Tibial nerve (tissue), 4 donors: ENCODE data around the gene ARID5B. TPM values are rescaled to one million over a fixed set of nuclear protein-coding genes. Genes with fewer than 3 reads are reported as not detected.

Source experiments
- DNase-seq, 2 donors: peaks; one replicate each; pipeline ENCODE4 v3.0.0-alpha.2; 2019; ENCODE audit warnings: low spot score in 2 of 2
- H3K27ac ChIP-seq, 4 donors: fragments of 200-600 bp; sonication (generic) in 3 of 4; one replicate each; pipeline ENCODE4 v1.5.1; 2017 to 2019; ENCODE audit warnings: mild to moderate bottlenecking in 1 of 4
- H3K27me3 ChIP-seq, 2 donors: fragments of 200-600 bp; sonication (generic) in 1 of 2; one replicate each; pipeline versions ENCODE4 v1.5.1 to v1.6.0; 2017 to 2019
- H3K36me3 ChIP-seq, 3 donors: fragments of 200-600 bp; sonication (generic); one replicate each; pipeline ENCODE4 v1.5.1; 2018 to 2019
- H3K4me1 ChIP-seq, 4 donors: fragments of 200-600 bp; sonication (generic) in 3 of 4; one replicate each; pipeline ENCODE4 v1.5.1; 2017 to 2019
- H3K4me3 ChIP-seq, 4 donors: fragments of 200-600 bp; sonication (generic) in 3 of 4; one replicate each; pipeline ENCODE4 v1.5.1; 2017 to 2019; ENCODE audit warnings: mild to moderate bottlenecking in 1 of 4, moderate library complexity in 1 of 4
- H3K9me3 ChIP-seq, 4 donors: fragments of 200-600 bp; sonication (generic) in 3 of 4; one replicate each; pipeline ENCODE4 v1.5.1; 2017 to 2019
- EP300 ChIP-seq, 2 donors: sonication (generic); formaldehyde crosslinking; IDR thresholded peaks; one replicate each; pipeline ENCODE4 v1.6.1; 2017; ENCODE audit warnings: antibody characterized with exemption in 2 of 2, mild to moderate bottlenecking in 1 of 2
- POLR2A ChIP-seq, 2 donors: fragments of 450-650 bp; IDR thresholded peaks; one replicate each; pipeline ENCODE4 v1.6.1; 2017; ENCODE audit warnings: antibody characterized with exemption in 2 of 2, mild to moderate bottlenecking in 2 of 2, moderate library complexity in 2 of 2
- WGBS, 2 donors: methylation state at CpG; one replicate each; pipeline ENCODE4 v1.1.5; 2018; 5-methylcytosine and 5-hydroxymethylcytosine counted together
- total RNA-seq, 4 donors: library from RNA; depleted of rRNA; stranded (reverse); fragments of >200 nt; gene quantifications; one replicate each; pipeline ENCODE4 v1.1.0, GENCODE V29; 2016
- TF ChIP-seq, protein P1 (sequence below), 5 experiments: fragments of 200-600 bp in 3 of 5; fragments of 450-650 bp in 2 of 5; sonication (generic) in 3 of 5; IDR thresholded peaks; one replicate each; pipeline ENCODE4 v1.5.1; 2016 to 2019; ENCODE audit warnings: antibody characterized with exemption in 5 of 5, mild to moderate bottlenecking in 3 of 5, moderate library complexity in 2 of 5

Gene ARID5B
- total RNA-seq, 4 donors from 2014 or later = 47.4 to 82.2 (median 62.6) TPM

DNA sequence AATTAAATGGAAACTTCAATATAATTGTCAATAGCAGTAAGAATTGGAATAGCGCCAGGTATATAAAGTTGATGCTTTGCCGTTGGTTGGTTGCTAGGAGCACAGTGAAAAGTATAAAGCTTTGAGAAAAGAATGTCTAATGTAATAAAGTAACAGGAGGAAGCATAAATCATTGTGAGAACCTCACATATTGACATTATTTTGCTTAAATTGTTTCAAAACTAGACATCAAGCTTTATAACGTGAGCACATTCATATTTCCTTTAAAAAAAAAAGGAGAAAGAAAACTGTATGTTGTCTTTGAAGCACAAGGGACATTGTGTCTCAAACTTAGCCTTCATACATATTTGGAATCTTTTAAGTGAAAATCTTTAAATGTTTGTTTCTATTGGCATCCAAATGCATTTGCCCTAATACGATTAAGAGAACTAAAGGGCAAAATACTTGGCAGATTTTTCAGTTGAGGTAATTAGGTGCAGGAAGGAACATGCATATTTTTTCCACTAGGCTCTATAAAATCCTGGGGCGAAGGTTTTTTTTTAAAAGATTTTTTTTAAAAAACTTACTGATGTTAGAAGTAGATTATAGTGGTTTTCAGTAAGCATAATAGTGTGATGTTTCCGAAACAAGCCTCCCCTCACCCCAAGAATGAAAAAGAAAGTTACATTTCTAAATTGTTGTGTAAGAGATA is 92.4 kb downstream of the ARID5B start:
- Histone ChIP-seq H3K9me3 (no peaks in the 10 kb centered on the region), H3K36me3 (no peaks in the 10 kb centered on the region), H3K27ac (peak overlapping the region; percentile 61 to 90 (median 79)), H3K4me3 (peak overlapping the region in 1 of 4 donors; percentile 18), H3K4me1 (peaks cover 0 to 46% (median 27%) of the 10 kb centered on the region in 4 donors), H3K27me3 (no peaks in the 10 kb centered on the region)
- DNase-seq = no peak
- TF ChIP-seq EP300 (IDR thresholded peaks at IDR 0.05) (peak in 1 of 2 donors; percentile 25), POLR2A (IDR thresholded peaks at IDR 0.05) (no peak)
- TF ChIP-seq, protein P1, sequence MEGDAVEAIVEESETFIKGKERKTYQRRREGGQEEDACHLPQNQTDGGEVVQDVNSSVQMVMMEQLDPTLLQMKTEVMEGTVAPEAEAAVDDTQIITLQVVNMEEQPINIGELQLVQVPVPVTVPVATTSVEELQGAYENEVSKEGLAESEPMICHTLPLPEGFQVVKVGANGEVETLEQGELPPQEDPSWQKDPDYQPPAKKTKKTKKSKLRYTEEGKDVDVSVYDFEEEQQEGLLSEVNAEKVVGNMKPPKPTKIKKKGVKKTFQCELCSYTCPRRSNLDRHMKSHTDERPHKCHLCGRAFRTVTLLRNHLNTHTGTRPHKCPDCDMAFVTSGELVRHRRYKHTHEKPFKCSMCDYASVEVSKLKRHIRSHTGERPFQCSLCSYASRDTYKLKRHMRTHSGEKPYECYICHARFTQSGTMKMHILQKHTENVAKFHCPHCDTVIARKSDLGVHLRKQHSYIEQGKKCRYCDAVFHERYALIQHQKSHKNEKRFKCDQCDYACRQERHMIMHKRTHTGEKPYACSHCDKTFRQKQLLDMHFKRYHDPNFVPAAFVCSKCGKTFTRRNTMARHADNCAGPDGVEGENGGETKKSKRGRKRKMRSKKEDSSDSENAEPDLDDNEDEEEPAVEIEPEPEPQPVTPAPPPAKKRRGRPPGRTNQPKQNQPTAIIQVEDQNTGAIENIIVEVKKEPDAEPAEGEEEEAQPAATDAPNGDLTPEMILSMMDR (IDR thresholded peaks at IDR 0.05) = no peak
- 29 to 30% methylated on average over 6 of the region's 6 CpGs for WGBS, 2 donors

- Histone ChIP-seq H3K4me1 (peaks cover 0 to 46% (median 27%) of the 10 kb centered on the region in 4 donors), H3K9me3 (no peaks in the 10 kb centered on the region), H3K4me3 (no peak overlapping the region), H3K27me3 (no peaks in the 10 kb centered on the region), H3K27ac (peak overlapping the region; percentile 21 to 90 (median 79)), H3K36me3 (no peaks in the 10 kb centered on the region)
- DNase-seq = no peak
- TF ChIP-seq POLR2A (IDR thresholded peaks at IDR 0.05) (no peak), EP300 (IDR thresholded peaks at IDR 0.05) (no peak)
- TF ChIP-seq, protein P1 (IDR thresholded peaks at IDR 0.05) = no peak
- 64 to 68% methylated on average over 7 of the region's 7 CpGs for WGBS, 2 donors
Measured at GRCh38 chr10:61994405-61995219, 93.1 kb downstream of the ARID5B start.

DNA sequence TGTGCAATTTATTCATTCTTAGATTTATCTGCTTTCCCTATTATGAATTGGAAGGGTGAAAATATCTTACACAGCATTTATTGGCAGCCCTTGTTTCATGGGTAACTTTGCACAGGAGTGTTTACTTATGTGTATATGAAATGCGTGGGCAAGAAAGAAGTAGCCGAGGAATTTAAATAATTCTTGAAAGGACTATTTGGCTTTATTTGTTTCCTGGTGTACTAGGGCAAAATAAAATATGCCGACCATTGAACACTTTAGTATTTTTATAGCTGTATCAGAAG is 93.7 kb downstream of the ARID5B start:
- 42 to 59% methylated on average over 3 of the region's 3 CpGs for WGBS, 2 donors
- H3K4me1 ChIP-seq = peaks cover 0 to 46% (median 27%) of the 10 kb centered on the region in 4 donors
- TF ChIP-seq POLR2A (IDR thresholded peaks at IDR 0.05) (no peak), EP300 (IDR thresholded peaks at IDR 0.05) (no peak)
- TF ChIP-seq, protein P1 (IDR thresholded peaks at IDR 0.05) = no peak

GRCh38 chr10:61998937-61999336 is 97.4 kb downstream of the ARID5B start:
- DNase-seq = no peak
- WGBS, 2 donors = 87 to 95% methylated on average over 1 of the region's 1 CpG
- H3K4me1 ChIP-seq = peaks cover 0 to 31% (median 13%) of the 10 kb centered on the region in 4 donors
- no peaks in the 10 kb centered on the region for H3K27me3 ChIP-seq
- no peaks in the 10 kb centered on the region for H3K9me3 ChIP-seq
- peaks cover 0 to 14% (median 0%) of the 10 kb centered on the region in 3 donors for H3K36me3 ChIP-seq
- peak overlapping the region in 1 of 4 donors; percentile 69 for H3K27ac ChIP-seq
- no peak overlapping the region for H3K4me3 ChIP-seq
- TF ChIP-seq EP300 (IDR thresholded peaks at IDR 0.05) = no peak
- TF ChIP-seq POLR2A (IDR thresholded peaks at IDR 0.05) = no peak
- TF ChIP-seq, protein P1 (IDR thresholded peaks at IDR 0.05) = no peak

More for the DNA sequence above, 93.7 kb downstream of the ARID5B start:
- DNase-seq = no peak
- Histone ChIP-seq H3K36me3 (peaks cover 0 to 4% (median 0%) of the 10 kb centered on the region in 3 donors), H3K27ac (peak overlapping the region in 3 of 4 donors; percentile 21 to 90 (median 80)), H3K4me3 (no peak overlapping the region), H3K27me3 (no peaks in the 10 kb centered on the region), H3K9me3 (no peaks in the 10 kb centered on the region)
